ENCODE measurements around the gene NPAT. TPM values are rescaled to one million over a fixed set of nuclear protein-coding genes. Genes with fewer than 3 reads are reported as not detected.

The NPAT gene
- total and polyA plus RNA-seq, 2 of the 13 experiments (the other 11 are each of a cell fraction or from before 2014, with no cell fraction given) = 4.4 to 11.2 TPM

DNA sequence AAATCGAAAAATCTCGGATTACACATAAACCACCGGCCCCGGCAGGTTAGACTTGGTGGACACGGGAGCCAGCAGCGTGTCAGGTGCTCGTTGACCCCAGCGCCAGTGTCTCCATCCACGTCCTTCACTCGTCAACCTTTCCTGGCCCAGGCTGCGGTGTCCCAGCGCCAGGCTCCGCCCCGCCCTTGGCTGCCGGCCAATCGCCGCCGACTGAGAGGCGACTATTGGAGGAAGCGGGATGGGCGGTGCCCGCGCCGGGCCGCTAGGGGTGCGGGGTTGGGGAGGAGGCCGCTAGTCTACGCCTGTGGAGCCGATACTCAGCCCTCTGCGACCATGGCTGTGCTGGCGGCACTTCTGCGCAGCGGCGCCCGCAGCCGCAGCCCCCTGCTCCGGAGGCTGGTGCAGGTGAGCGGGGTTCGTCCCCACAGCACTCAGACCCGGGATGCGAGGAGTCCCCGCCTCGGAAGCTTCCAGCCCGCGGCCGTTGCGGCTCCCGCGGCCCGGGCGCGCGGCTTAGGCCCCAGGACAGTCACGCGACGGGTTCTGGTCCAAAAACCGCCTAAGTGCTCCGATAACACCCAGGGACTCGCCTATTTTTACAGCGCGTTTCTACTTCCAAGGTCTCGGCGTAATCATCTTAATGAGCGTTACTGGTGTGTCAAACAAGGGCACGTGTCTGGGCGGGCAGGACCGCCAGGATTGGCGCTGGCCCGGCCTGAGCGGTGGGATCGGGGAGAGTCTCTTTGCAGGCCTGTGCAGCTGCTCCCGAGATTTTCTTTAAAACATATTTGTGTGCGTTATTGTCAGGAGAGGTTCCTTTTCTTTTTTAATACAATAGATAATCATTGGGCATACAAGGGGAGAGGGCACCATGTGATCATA lies 100.9 kb downstream of the NPAT start, which contains the start of gene ACAT1 (continued):
- TF ChIP-seq ZNF235 (CRISPR knock-in tag; IDR thresholded peaks at IDR 0.05; ENCODE audit: borderline replicate concordance) = no peak
- no peak for TF ChIP-seq KDM6A (CRISPR knock-in tag; IDR thresholded peaks at IDR 0.05; ENCODE audit: low read depth)
- TF ChIP-seq, protein P1, sequence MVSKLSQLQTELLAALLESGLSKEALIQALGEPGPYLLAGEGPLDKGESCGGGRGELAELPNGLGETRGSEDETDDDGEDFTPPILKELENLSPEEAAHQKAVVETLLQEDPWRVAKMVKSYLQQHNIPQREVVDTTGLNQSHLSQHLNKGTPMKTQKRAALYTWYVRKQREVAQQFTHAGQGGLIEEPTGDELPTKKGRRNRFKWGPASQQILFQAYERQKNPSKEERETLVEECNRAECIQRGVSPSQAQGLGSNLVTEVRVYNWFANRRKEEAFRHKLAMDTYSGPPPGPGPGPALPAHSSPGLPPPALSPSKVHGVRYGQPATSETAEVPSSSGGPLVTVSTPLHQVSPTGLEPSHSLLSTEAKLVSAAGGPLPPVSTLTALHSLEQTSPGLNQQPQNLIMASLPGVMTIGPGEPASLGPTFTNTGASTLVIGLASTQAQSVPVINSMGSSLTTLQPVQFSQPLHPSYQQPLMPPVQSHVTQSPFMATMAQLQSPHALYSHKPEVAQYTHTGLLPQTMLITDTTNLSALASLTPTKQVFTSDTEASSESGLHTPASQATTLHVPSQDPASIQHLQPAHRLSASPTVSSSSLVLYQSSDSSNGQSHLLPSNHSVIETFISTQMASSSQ (IDR thresholded peaks at IDR 0.05; ENCODE audit: low read depth) = no peak
- TF ChIP-seq, protein P1 (CRISPR knock-in tag; IDR thresholded peaks at IDR 0.05; ENCODE audit: borderline replicate concordance) = no peak
- peak; percentile 68; the same call in 1 of the 2 replicates for TF ChIP-seq ELF3 (CRISPR knock-in tag; IDR thresholded peaks at IDR 0.05)
- TF ChIP-seq EHMT2 (IDR thresholded peaks at IDR 0.05; ENCODE audit: borderline replicate concordance, low read depth, low read length) = no peak
- TF ChIP-seq ZNF761 (CRISPR knock-in tag; conservative IDR thresholded peaks at IDR 0.05) = no peak
- TF ChIP-seq SOX13 (IDR thresholded peaks at IDR 0.05) = no peak
- no peak; a peak in 1 of 4 replicates for TF ChIP-seq SOX13 (CRISPR knock-in tag; conservative IDR thresholded peaks at IDR 0.05 in 1 of 2, IDR thresholded peaks at IDR 0.05 in 1 of 2)
- peak; percentile 58; the same call in 1 of the 2 replicates for TF ChIP-seq IRX3 (CRISPR knock-in tag; IDR thresholded peaks at IDR 0.05; ENCODE audit: borderline replicate concordance, low read depth)
- peak; percentile 92 for TF ChIP-seq KMT2A (CRISPR knock-in tag; IDR thresholded peaks at IDR 0.05)
- TF ChIP-seq, protein P2, sequence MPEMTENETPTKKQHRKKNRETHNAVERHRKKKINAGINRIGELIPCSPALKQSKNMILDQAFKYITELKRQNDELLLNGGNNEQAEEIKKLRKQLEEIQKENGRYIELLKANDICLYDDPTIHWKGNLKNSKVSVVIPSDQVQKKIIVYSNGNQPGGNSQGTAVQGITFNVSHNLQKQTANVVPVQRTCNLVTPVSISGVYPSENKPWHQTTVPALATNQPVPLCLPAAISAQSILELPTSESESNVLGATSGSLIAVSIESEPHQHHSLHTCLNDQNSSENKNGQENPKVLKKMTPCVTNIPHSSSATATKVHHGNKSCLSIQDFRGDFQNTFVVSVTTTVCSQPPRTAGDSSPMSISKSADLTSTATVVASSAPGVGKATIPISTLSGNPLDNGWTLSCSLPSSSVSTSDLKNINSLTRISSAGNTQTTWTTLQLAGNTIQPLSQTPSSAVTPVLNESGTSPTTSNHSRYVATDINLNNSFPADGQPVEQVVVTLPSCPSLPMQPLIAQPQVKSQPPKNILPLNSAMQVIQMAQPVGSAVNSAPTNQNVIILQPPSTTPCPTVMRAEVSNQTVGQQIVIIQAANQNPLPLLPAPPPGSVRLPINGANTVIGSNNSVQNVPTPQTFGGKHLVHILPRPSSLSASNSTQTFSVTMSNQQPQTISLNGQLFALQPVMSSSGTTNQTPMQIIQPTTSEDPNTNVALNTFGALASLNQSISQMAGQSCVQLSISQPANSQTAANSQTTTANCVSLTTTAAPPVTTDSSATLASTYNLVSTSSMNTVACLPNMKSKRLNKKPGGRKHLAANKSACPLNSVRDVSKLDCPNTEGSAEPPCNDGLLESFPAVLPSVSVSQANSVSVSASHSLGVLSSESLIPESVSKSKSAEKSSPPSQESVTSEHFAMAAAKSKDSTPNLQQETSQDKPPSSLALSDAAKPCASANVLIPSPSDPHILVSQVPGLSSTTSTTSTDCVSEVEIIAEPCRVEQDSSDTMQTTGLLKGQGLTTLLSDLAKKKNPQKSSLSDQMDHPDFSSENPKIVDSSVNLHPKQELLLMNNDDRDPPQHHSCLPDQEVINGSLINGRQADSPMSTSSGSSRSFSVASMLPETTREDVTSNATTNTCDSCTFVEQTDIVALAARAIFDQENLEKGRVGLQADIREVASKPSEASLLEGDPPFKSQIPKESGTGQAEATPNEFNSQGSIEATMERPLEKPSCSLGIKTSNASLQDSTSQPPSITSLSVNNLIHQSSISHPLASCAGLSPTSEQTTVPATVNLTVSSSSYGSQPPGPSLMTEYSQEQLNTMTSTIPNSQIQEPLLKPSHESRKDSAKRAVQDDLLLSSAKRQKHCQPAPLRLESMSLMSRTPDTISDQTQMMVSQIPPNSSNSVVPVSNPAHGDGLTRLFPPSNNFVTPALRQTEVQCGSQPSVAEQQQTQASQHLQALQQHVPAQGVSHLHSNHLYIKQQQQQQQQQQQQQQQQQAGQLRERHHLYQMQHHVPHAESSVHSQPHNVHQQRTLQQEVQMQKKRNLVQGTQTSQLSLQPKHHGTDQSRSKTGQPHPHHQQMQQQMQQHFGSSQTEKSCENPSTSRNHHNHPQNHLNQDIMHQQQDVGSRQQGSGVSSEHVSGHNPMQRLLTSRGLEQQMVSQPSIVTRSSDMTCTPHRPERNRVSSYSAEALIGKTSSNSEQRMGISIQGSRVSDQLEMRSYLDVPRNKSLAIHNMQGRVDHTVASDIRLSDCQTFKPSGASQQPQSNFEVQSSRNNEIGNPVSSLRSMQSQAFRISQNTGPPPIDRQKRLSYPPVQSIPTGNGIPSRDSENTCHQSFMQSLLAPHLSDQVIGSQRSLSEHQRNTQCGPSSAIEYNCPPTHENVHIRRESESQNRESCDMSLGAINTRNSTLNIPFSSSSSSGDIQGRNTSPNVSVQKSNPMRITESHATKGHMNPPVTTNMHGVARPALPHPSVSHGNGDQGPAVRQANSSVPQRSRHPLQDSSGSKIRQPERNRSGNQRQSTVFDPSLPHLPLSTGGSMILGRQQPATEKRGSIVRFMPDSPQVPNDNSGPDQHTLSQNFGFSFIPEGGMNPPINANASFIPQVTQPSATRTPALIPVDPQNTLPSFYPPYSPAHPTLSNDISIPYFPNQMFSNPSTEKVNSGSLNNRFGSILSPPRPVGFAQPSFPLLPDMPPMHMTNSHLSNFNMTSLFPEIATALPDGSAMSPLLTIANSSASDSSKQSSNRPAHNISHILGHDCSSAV (CRISPR knock-in tag; IDR thresholded peaks at IDR 0.05; ENCODE audit: borderline replicate concordance) = peak; percentile 91; the same call in 1 of the 2 replicates
- TF ChIP-seq NR2F2 (IDR thresholded peaks at IDR 0.05; ENCODE audit: borderline replicate concordance, low read depth) = 0 out of 2 replicates have a peak, but pooled peaks have one; percentile 34
- peak; percentile 88; the same call in 1 of the 2 replicates for TF ChIP-seq ZNF788 (CRISPR knock-in tag; IDR thresholded peaks at IDR 0.05; ENCODE audit: borderline replicate concordance)

Data from HepG2 (cell line).